ENCODE results near the gene LRRC74A.

DNA sequence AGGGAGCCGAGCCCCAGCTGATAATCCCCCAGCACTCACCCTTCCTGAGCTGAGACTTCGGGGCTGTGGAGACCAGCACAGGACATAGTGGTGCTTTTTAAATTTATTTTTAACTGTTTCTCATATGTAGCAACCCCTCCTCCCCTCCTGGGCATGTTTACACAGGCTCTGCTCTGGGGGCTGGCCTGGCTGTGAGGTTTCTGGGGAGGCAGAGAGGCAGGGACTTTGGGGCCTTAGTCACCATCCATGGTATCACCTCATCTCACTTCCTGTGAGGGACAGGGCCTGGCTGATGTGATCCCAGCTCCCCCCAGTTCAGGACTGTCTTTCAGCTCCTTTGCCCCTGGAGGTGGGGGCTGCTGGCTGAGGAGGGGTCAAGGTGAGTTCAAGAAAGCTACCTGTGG is 44.6 kb upstream of the LRRC74A start:
- TF ChIP-seq, protein P1, sequence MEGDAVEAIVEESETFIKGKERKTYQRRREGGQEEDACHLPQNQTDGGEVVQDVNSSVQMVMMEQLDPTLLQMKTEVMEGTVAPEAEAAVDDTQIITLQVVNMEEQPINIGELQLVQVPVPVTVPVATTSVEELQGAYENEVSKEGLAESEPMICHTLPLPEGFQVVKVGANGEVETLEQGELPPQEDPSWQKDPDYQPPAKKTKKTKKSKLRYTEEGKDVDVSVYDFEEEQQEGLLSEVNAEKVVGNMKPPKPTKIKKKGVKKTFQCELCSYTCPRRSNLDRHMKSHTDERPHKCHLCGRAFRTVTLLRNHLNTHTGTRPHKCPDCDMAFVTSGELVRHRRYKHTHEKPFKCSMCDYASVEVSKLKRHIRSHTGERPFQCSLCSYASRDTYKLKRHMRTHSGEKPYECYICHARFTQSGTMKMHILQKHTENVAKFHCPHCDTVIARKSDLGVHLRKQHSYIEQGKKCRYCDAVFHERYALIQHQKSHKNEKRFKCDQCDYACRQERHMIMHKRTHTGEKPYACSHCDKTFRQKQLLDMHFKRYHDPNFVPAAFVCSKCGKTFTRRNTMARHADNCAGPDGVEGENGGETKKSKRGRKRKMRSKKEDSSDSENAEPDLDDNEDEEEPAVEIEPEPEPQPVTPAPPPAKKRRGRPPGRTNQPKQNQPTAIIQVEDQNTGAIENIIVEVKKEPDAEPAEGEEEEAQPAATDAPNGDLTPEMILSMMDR (IDR thresholded peaks at IDR 0.05; ENCODE audit: poor library complexity) = no peak
- TF ChIP-seq EZH2 (IDR thresholded peaks at IDR 0.05; ENCODE audit: borderline replicate concordance) (no peak), EZH2phosphoT487 (IDR thresholded peaks at IDR 0.05; ENCODE audit: low read depth, severe bottlenecking, unreplicated experiment) (no peak)
